ENCODE measurements around the gene KSR1. TPM values are rescaled to one million over a fixed set of nuclear protein-coding genes. Genes with fewer than 3 reads are reported as not detected.
"Not testable (repeated sequence)": the region's sequence is repeated elsewhere in the genome, so short reads cannot be mapped to it uniquely, and the experiment has no call there.

Gene KSR1
- total RNA-seq, 4 donors from 2014 or later, result 17.7 to 77.0 (median 34.6) TPM

GRCh38 chr17:27464431-27464830 is 8.2 kb downstream of the KSR1 start:
- Histone ChIP-seq H3K27me3 (no peaks in the 10 kb centered on the region), H3K27ac (no peak overlapping the region), H3K4me3 (no peak overlapping the region), H3K9me3 (no peaks in the 10 kb centered on the region), H3K4me1 (peaks cover 0 to 9% of the 10 kb centered on the region in 2 donors), H3K36me3 (no peaks in the 10 kb centered on the region)
- DNase-seq, result no peak
- no peak for TF ChIP-seq CTCF (IDR thresholded peaks at IDR 0.05)
- no peak for TF ChIP-seq POLR2A (IDR thresholded peaks at IDR 0.05)
- intact Hi-C loops (cut with DNase I; ENCODE audit: low total_unique reads), result no loop called here

GRCh38 chr17:27465875-27466274 is 9.6 kb downstream of the KSR1 start:
- H3K9me3 ChIP-seq; H3K27me3 ChIP-seq; DNase-seq; H3K27ac ChIP-seq; H3K4me1 ChIP-seq; intact Hi-C loops (cut with DNase I; ENCODE audit: low total_unique reads); H3K36me3 ChIP-seq; H3K4me3 ChIP-seq: not testable (repeated sequence)

GRCh38 chr17:27466376-27466742 is 10.1 kb downstream of the KSR1 start:
- H3K27me3 ChIP-seq, result no peaks in the 10 kb centered on the region
- no peak for DNase-seq
- intact Hi-C loops (cut with DNase I; ENCODE audit: low total_unique reads), result no loop called here
- TF ChIP-seq CTCF (IDR thresholded peaks at IDR 0.05) (no peak), POLR2A (IDR thresholded peaks at IDR 0.05) (no peak)
- H3K4me3 ChIP-seq, result no peak overlapping the region
- no peaks in the 10 kb centered on the region for H3K4me1 ChIP-seq
- H3K36me3 ChIP-seq, result no peaks in the 10 kb centered on the region
- no peaks in the 10 kb centered on the region for H3K9me3 ChIP-seq
- H3K27ac ChIP-seq, result peak overlapping the region in 1 of 2 donors; percentile 33

GRCh38 chr17:27466743-27467375 is 10.6 kb downstream of the KSR1 start:
- no peaks in the 10 kb centered on the region for H3K9me3 ChIP-seq
- intact Hi-C loops (cut with DNase I; ENCODE audit: low total_unique reads), result no loop called here
- no peak for DNase-seq
- no peaks in the 10 kb centered on the region for H3K36me3 ChIP-seq
- TF ChIP-seq CTCF (IDR thresholded peaks at IDR 0.05) (no peak), POLR2A (IDR thresholded peaks at IDR 0.05) (no peak)
- H3K4me3 ChIP-seq, result no peak overlapping the region
- peak overlapping the region in 1 of 2 donors; percentile 33 for H3K27ac ChIP-seq
- H3K27me3 ChIP-seq, result no peaks in the 10 kb centered on the region
- no peaks in the 10 kb centered on the region for H3K4me1 ChIP-seq

- H3K4me1 ChIP-seq, result no peaks in the 10 kb centered on the region
- TF ChIP-seq POLR2A (IDR thresholded peaks at IDR 0.05) (no peak), CTCF (IDR thresholded peaks at IDR 0.05) (no peak)
Measured at GRCh38 chr17:27469256-27469655, 13.0 kb downstream of the KSR1 start.

More at GRCh38 chr17:27469256-27469655, 13.0 kb downstream of the KSR1 start:
- H3K27me3 ChIP-seq, result no peaks in the 10 kb centered on the region
- intact Hi-C loops (cut with DNase I; ENCODE audit: low total_unique reads), result no loop called here
- H3K36me3 ChIP-seq, result no peaks in the 10 kb centered on the region
- no peak overlapping the region for H3K4me3 ChIP-seq
- DNase-seq, result no peak
- H3K27ac ChIP-seq, result no peak overlapping the region
- no peaks in the 10 kb centered on the region for H3K9me3 ChIP-seq

Measured in uterus (tissue), 4 donors.